Ammon's horn (tissue), 1 donor: Measurements from ENCODE around the gene ROMO1.
"Not testable (repeated sequence)": the region's sequence is repeated elsewhere in the genome, so short reads cannot be mapped to it uniquely, and the experiment has no call there.

Source experiments
- DNase-seq: peaks from one replicate; pipeline ENCODE4 v3.0.0-alpha.2; 2016; ENCODE audit warnings: low spot score

Gene ROMO1

GRCh38 chr20:35681960-35682359 lies 17.2 kb upstream of the ROMO1 start:
- no peak for DNase-seq

DNA sequence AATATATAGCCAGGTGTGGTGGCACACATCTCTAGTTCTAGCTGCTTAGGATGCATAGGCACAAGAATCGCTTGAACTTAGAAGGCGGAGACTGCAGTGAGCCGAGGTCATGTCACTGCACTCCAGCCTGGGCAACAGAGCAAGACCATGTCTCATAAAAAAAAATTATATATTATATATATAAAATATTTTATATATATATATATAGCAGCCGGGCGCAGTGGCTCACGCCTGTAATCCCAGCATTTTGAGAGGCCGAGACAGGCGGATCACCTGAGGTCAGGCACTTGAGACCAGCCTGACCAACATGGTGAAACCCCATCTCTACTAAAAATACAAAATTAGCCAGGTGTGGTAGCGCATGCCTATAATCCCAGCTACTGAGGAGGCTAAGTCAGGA lies 13.8 kb upstream of the ROMO1 start:
- not testable (repeated sequence) for DNase-seq

DNA sequence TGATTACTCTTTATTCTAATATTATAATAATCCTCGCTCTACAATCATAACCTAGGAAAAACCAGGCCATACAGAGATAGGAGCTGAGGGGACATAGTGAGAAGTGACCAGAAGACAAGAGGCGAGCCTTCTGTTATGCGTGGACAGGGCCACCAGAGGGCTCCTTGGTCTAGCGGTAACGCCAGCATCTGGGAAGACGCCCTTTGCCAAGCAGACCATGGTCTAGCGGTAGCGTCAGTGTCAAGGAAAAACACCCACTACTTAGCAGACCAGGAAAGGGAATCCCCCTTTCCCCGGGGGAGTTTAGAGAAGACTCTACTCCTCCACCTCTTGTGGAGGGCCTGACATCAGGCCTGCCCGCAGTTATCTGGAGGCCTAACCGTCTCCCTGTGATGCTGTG lies 12.3 kb upstream of the ROMO1 start:
- DNase-seq, result not testable (repeated sequence)

DNA sequence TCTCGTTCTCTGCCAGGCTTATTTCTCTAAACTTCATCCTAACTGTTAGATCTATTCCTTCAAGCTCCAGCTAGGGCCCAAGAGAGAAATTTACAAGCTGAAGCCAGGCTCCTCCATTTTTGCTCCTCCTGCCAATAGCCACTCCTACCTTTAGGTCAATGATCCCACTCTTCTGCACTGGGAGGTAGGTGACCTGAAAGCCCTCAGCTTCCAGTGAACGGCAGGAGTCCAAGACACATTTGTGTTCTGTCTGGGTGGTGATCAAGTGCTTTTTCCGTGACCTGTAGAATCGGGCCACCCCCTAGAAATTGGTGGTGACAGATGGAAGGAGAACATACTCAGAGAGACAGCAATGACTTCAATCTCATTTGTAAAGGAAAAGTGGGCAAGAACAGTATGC lies 8.9 kb upstream of the ROMO1 start:
- DNase-seq, result no peak

GRCh38 chr20:35695245-35695749 lies 3.9 kb upstream of the ROMO1 start:
- DNase-seq, result no peak

DNA sequence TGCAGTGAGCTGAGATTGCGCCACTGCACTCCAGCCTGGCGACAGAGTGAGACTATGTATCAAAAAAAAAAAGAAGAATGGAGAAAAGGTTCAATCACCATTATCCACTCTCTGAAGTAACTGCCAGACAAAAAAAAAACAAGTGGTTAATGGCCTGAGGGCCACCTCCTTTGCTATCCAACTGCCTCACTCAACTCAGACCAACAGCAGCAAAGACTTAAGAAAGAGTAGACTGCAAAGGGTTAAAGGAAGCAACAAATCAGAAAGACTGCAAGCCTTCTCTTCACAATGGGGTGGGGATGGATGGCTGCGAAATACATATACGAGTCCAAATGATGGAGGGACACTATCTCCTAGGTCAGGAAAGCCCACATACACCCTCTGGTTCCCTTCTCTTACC lies 3.2 kb upstream of the ROMO1 start:
- DNase-seq, result no peak

GRCh38 chr20:35697696-35698297 lies 1.4 kb upstream of the ROMO1 start:
- no peak for DNase-seq

DNA sequence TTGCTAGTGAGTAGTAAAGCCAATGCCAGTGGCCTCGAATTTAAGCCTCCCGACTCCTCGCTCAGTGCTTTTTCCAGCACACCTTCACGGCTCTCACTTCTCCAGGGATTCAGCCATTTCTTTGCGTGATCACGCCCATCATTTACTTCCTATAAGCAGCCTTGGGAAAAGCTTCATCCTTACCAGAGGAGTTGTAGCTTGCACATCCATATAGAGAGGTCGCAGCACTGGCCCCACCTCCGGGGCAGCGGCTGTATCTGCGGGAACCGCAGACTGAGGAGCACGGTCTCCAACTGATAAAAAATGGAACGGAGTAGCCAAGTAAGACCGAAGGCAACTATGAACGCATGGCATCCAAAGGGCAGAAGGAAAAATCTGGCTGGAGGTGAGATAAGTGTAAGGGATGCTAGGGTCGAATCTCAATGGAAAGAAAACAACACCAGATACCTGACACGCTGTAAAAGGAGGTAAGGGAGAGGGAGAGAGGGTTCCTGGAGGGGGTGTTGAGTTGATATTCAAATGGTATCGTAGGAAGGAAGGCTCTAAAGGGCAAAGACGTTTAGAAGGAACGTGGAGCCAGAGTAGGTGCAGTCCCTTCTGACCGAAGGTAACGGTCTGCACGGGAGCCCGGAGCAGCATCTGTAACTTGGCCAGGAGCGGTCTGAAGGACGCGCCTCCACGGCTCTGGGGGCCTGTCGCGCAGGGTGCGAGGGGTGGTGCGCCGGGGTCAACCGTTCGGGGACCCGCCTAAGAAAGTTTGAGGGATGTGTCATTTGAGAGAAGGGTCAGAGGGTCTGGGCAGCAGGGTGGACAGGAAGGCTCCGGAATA lies 693 bp upstream of the ROMO1 start:
- DNase-seq, result no peak

DNA sequence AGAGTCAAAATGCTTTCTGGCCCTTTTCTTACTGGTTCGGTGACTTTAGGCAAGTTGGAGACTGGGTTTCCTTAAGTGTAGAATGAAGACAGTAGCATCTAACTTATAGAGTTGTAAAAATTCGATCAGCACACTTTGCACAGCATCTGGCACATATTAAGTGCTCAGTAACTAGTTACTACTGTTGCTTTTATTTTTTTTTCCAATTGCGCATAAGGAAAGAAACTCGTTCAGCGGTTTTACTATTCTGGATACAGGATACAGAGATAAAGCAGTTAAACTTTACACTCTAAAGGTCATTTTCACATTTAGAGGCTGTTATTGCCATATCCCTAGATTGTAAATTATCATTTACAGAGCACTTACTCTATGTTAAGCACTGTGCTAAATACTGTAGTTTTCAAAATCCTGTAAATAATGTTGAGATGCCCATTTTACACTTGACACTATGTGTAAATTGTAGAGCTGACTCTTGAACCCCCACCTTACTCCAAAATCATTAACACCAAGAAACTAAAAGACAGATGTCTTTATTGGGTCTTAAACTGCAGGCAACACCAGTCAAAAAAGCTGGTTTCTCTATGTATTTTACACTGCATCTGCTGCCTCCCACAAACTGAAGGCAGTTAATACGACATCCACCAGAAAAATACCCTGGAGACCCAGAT lies 886 bp downstream of the ROMO1 start:
- no peak for DNase-seq

- no peak for DNase-seq
Observed at GRCh38 chr20:35700625-35701148, 1.5 kb downstream of the ROMO1 start.

DNA sequence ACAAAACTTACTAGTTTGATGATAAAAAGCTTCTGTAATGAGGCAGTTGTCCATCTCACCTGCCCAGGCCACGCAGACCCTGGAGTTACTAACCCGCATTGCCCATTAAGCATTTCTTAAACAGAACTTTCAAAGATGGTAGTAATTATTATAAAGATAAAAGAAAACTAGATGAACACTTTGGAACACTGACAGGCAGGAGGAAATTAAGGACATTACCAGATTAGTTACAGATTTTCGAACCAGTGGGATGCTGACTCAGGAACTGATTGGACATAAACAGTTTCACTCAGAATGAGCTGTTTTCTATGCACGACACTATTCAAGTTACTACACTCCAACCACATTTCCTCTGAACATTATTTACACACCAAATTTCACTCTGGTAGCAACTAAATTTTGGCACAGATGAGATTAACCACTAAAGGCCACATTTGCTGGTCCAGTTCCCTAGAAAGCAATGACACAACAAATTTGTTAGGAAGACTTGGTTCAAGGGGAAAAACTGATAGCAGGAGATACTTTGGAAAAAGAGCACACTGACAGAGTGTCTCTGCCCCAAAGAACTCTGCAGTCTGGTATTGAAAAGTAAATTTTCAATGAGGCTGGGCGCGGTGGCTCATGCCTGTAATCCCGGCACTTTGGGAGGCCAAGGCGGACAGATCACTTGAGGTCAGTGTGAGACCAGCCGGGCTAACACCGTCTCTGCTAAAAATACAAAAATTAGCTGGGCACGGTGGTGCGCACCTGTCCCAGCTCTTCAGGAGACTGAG lies 3.0 kb downstream of the ROMO1 start:
- DNase-seq, result no peak

GRCh38 chr20:35702824-35703695 lies 3.9 kb downstream of the ROMO1 start:
- DNase-seq, result no peak

GRCh38 chr20:35704514-35705261 lies 5.5 kb downstream of the ROMO1 start:
- DNase-seq, result no peak

- not testable (repeated sequence) for DNase-seq
Observed at GRCh38 chr20:35705894-35706293, 6.7 kb downstream of the ROMO1 start.

GRCh38 chr20:35706591-35707529 lies 7.7 kb downstream of the ROMO1 start:
- not testable (repeated sequence) for DNase-seq

GRCh38 chr20:35708502-35708901 lies 9.3 kb downstream of the ROMO1 start:
- no peak for DNase-seq

- no peak for DNase-seq
Observed at GRCh38 chr20:35709259-35709658, 10.1 kb downstream of the ROMO1 start.

DNA sequence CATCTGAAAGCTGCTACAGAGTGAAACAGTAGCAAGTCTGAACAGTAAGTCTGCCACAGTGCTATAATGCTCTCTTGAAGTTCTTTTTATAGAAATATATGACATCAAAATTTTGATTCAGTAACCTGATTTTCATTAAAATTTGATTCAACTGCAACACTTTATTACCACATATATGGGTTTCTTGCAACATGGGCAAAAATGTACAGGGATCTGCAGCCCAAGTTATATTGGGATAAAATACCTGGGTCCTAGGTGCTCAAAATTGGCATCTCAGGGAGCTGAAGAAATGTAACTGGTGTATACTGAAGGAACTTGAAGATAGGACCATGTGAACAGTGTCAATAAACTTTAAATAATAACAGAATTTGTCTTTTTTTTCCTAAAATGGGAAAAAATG lies 10.8 kb downstream of the ROMO1 start:
- no peak for DNase-seq
